Neuronal stem cell (in vitro differentiated cells): ENCODE data around the gene SLC16A13.

Source experiments
- DNase-seq: peaks from one replicate; pipeline ENCODE4 v3.0.0-alpha.2; 2013; ENCODE audit warnings: low spot score
- H2AFZ ChIP-seq: one replicate; pipeline ENCODE4 v1.6.1; 2013; ENCODE audit warnings: mild to moderate bottlenecking, low read length, inconsistent platforms
- H2AK5ac ChIP-seq: 2 replicates; pipeline ENCODE4 v1.6.1; 2013; ENCODE audit warnings: low read depth, mild to moderate bottlenecking, inconsistent platforms, low read length, moderate library complexity, mixed read lengths
- H2BK120ac ChIP-seq: 2 replicates; pipeline ENCODE4 v1.6.1; 2013; ENCODE audit warnings: low read depth, mild to moderate bottlenecking, inconsistent platforms, low read length, moderate library complexity, mixed read lengths
- H2BK12ac ChIP-seq: one replicate; pipeline ENCODE4 v1.6.1; 2013; ENCODE audit warnings: low read length, inconsistent platforms
- H2BK15ac ChIP-seq: 2 replicates; pipeline ENCODE4 v1.6.1; 2013; ENCODE audit warnings: mild to moderate bottlenecking, low read length, inconsistent platforms, mixed read lengths
- H2BK5ac ChIP-seq: one replicate; pipeline ENCODE4 v1.6.1; 2013; ENCODE audit warnings: inconsistent platforms, mild to moderate bottlenecking, low read length, moderate library complexity
- H3K14ac ChIP-seq: one replicate; pipeline ENCODE4 v1.6.1; 2013; ENCODE audit warnings: low read length, inconsistent platforms
- H3K18ac ChIP-seq: 2 replicates; pipeline ENCODE4 v1.6.1; 2013; ENCODE audit warnings: low read length, inconsistent platforms
- H3K23ac ChIP-seq: 2 replicates; pipeline ENCODE4 v1.6.1; 2013; ENCODE audit warnings: low read depth, mild to moderate bottlenecking, mixed read lengths, low read length, inconsistent platforms; ENCODE audit not compliant: poor library complexity
- H3K27ac ChIP-seq: replicated peaks from 3 replicates; pipeline ENCODE4 v1.5.1; 2013; ENCODE audit warnings: low read length, inconsistent platforms
- H3K27me3 ChIP-seq, 3 experiments: 2 replicates each; pipeline ENCODE4 v1.6.1; 2013; ENCODE audit warnings: low read length in 3 of 3, mild to moderate bottlenecking in 2 of 3, inconsistent platforms in 1 of 3, low read depth in 1 of 3, mixed read lengths in 1 of 3, moderate library complexity in 1 of 3; ENCODE audit not compliant: control insufficient read depth in 3 of 3, insufficient read depth in 3 of 3
- H3K36me3 ChIP-seq, 2 donors: replicated peaks in 1 of 2; 2 replicates each; pipeline ENCODE4 v1.6.1; 2013; ENCODE audit warnings: low read length in 2 of 2; ENCODE audit not compliant: control insufficient read depth in 2 of 2, insufficient read depth in 2 of 2
- H3K4ac ChIP-seq: 2 replicates; pipeline ENCODE4 v1.6.1; 2013; ENCODE audit warnings: inconsistent platforms, mild to moderate bottlenecking, low read length, moderate library complexity
- H3K4me1 ChIP-seq, 2 donors: 1 replicate in 1 of 2; 2 replicates in 1 of 2; pipeline ENCODE4 v1.6.1; 2013; ENCODE audit warnings: low read length in 2 of 2, low read depth in 1 of 2; ENCODE audit not compliant: control insufficient read depth in 2 of 2, insufficient read depth in 1 of 2
- H3K4me2 ChIP-seq: one replicate; pipeline ENCODE4 v1.6.1; 2013; ENCODE audit warnings: mild to moderate bottlenecking, low read length, inconsistent platforms; ENCODE audit not compliant: insufficient read depth, poor library complexity, severe bottlenecking
- H3K4me3 ChIP-seq, 2 donors: 2 replicates each; pipeline ENCODE4 v1.5.1; 2013; ENCODE audit warnings: low read length in 2 of 2, mild to moderate bottlenecking in 2 of 2, inconsistent platforms in 1 of 2, moderate library complexity in 1 of 2
- H3K79me1 ChIP-seq: one replicate; pipeline ENCODE4 v1.6.1; 2013; ENCODE audit warnings: low read depth, mild to moderate bottlenecking, inconsistent platforms, low read length, moderate library complexity
- H3K9ac ChIP-seq: one replicate; pipeline ENCODE4 v1.6.1; 2013; ENCODE audit warnings: mild to moderate bottlenecking, low read depth, low read length, inconsistent platforms; ENCODE audit not compliant: poor library complexity
- H3K9me3 ChIP-seq, 2 donors: replicated peaks in 1 of 2; 2 replicates each; pipeline versions ENCODE3 to v1.6.1; 2013; ENCODE audit warnings: low read length in 2 of 2, mild to moderate bottlenecking in 2 of 2, inconsistent platforms in 1 of 2, low read depth in 1 of 2, mixed read lengths in 1 of 2, moderate library complexity in 1 of 2; ENCODE audit not compliant: control insufficient read depth in 2 of 2, insufficient read depth in 1 of 2
- H4K8ac ChIP-seq: one replicate; pipeline ENCODE4 v1.6.1; 2013; ENCODE audit warnings: low read depth, mild to moderate bottlenecking, inconsistent platforms, low read length, moderate library complexity
- H4K91ac ChIP-seq: one replicate; pipeline ENCODE4 v1.6.1; 2013; ENCODE audit warnings: low read length, low read depth, mild to moderate bottlenecking, inconsistent platforms; ENCODE audit not compliant: poor library complexity
- WGBS, 2 donors: extraction: QIAGEN DNeasy Blood & Tissue Kit; methylation state at CpG; one replicate each; pipeline ENCODE4 v1.1.7; 2013; ENCODE audit warnings: missing lambda C conversion rate in 2 of 2, mixed read lengths in 1 of 2; ENCODE audit not compliant: insufficient read length in 2 of 2, insufficient replicate concordance in 1 of 2; ENCODE audit errors: extremely low coverage in 2 of 2; 5-methylcytosine and 5-hydroxymethylcytosine counted together

Gene SLC16A13

GRCh38 chr17:7014261-7014994, 21.4 kb upstream of the SLC16A13 start:
- Histone ChIP-seq H3K23ac (peak overlapping the region; percentile 82), H3K14ac (no peak overlapping the region), H2BK5ac (peak overlapping the region; percentile 54), H2AK5ac (peak overlapping the region; percentile 86), H3K18ac (peak overlapping the region; percentile 90), H3K4me2 (peak overlapping the region; percentile 94), H3K9ac (peak overlapping the region; percentile 95), H3K4me3 (peak overlapping the region; percentile 71 to 83), H3K27ac (peak overlapping the region; percentile 78), H3K79me1 (peaks cover 14% of the 10 kb centered on the region), H2BK15ac (no peak overlapping the region), H2BK12ac (no peak overlapping the region), H2BK120ac (no peak overlapping the region), H3K27me3 (no peaks in the 10 kb centered on the region), H3K4me1 (peaks cover 17 to 32% of the 10 kb centered on the region in 2 donors), H4K91ac (no peak overlapping the region), H3K36me3 (peaks cover 9 to 20% of the 10 kb centered on the region in 2 donors), H2AFZ (peak overlapping the region; percentile 88), H3K9me3 (peaks cover 0 to 2% of the 10 kb centered on the region in 2 donors), H4K8ac (no peak overlapping the region), H3K4ac (peak overlapping the region; percentile 15)
- WGBS, 2 donors = no CpG with 5 or more reads among the region's 75 CpGs
- DNase-seq = peak; percentile 93

DNA sequence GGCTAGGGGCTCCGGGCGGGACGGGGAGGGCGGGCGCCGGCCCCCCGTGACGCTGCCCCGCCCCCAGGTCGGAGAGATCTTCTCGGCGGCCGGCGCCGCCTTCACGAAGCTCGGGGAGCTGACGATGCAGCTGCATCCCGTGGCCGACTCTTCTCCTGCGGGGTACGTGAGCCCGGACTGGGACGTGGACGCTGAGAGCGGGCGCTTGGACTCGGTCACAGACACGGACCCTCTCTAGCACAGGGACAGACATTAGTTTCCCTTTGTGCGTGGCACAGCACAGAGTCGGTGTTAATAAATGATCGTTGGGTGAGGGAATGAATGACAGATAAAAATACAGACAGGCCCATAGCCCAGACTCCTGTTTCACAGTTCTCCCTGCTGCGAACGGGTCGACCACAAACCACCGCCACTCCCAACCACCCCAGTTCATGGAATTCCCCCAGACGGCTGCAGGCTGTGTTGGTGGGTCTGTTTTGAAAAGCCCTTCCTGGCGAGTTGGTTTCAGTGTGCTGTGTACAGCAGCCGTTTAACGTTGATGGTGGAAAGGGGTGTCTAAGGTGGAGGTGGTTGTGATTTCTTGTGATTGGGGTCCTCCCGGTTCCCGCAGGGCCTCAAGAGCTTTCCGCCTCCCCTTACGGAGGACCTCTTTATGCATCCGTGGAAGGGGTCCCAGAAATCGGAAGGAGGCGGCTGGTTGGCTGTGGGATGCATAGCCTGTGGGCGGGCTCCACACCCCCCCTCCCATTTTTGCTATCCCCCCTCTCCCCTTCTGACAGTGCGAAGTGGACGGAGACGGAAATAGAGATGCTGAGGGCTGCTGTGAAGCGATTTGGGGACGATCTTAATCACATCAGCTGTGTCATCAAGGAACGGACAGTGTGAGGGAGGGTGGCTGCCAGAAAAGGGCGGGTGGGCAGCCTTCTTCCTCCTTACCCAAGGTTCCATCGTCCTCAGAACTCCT, 20.5 kb upstream of the SLC16A13 start:
- Histone ChIP-seq H3K9ac (peak overlapping the region; percentile 87), H3K4ac (no peak overlapping the region), H4K91ac (no peak overlapping the region), H3K36me3 (peaks cover 5 to 15% of the 10 kb centered on the region in 2 donors), H3K4me1 (peaks cover 19 to 40% of the 10 kb centered on the region in 2 donors), H3K18ac (peak overlapping the region; percentile 40), H3K4me3 (peak overlapping the region; percentile 71 to 83), H3K23ac (peak overlapping the region; percentile 1), H2BK5ac (peak overlapping the region; percentile 54), H3K4me2 (peak overlapping the region; percentile 76), H2BK15ac (no peak overlapping the region), H2AK5ac (no peak overlapping the region), H4K8ac (peak overlapping the region; percentile 43), H3K27me3 (peaks cover 0 to 2% (median 0%) of the 10 kb centered on the region in 3 experiments), H3K79me1 (peaks cover 8% of the 10 kb centered on the region), H2BK12ac (no peak overlapping the region), H3K27ac (peak overlapping the region; percentile 50), H2BK120ac (no peak overlapping the region), H3K9me3 (no peaks in the 10 kb centered on the region), H2AFZ (peak overlapping the region; percentile 88), H3K14ac (no peak overlapping the region)
- no peak for DNase-seq
- no CpG with 5 or more reads among the region's 56 CpGs for WGBS, 2 donors

GRCh38 chr17:7016418-7016817, 19.4 kb upstream of the SLC16A13 start:
- Histone ChIP-seq H3K9ac (no peak overlapping the region), H4K91ac (no peak overlapping the region), H3K9me3 (no peaks in the 10 kb centered on the region), H3K4me1 (peaks cover 19 to 36% of the 10 kb centered on the region in 2 donors), H4K8ac (no peak overlapping the region), H3K4ac (no peak overlapping the region), H3K18ac (no peak overlapping the region), H3K14ac (no peak overlapping the region), H3K27me3 (peaks cover 0 to 13% (median 6%) of the 10 kb centered on the region in 3 experiments), H3K4me3 (no peak overlapping the region), H2BK120ac (no peak overlapping the region), H3K79me1 (peaks cover 8% of the 10 kb centered on the region), H2AFZ (no peak overlapping the region), H3K36me3 (peaks cover 5 to 15% of the 10 kb centered on the region in 2 donors), H2BK12ac (no peak overlapping the region), H2BK5ac (no peak overlapping the region), H3K4me2 (no peak overlapping the region), H2AK5ac (no peak overlapping the region), H2BK15ac (no peak overlapping the region), H3K23ac (no peak overlapping the region), H3K27ac (no peak overlapping the region)
- WGBS, 2 donors = no CpG with 5 or more reads among the region's 3 CpGs
- DNase-seq = no peak
